ENCODE results near the gene CYP4F22. TPM values are rescaled to one million over a fixed set of nuclear protein-coding genes. Genes with fewer than 3 reads are reported as not detected.

Gene CYP4F22
- polyA plus RNA-seq (2011; rRNA removed) (not detected in 2 replicates), polyA minus RNA-seq (2011; rRNA and poly(A)+ RNA removed) (not detected in 2 replicates)

GRCh38 chr19:15508035-15508710, at the start of gene CYP4F22:
Gene CYP4F22, plus strand, starts transcription at chr19:15508525. Its CDS starts 16,812 bp downstream, at chr19:15525337.
- Histone ChIP-seq H3K27me3 (ENCODE audit: control insufficient read depth, insufficient read depth, low read length) (peaks cover 11% of the 10 kb centered on the region), H3K4me3 (ENCODE audit: low read depth, low read length) (no peak within 1 kb of the TSS), H3K36me3 (ENCODE audit: control insufficient read depth, insufficient read depth, low read length) (no peaks in the 10 kb centered on the region)
- POLR2A ChIA-PET = no interaction called here
- CTCF ChIA-PET = no interaction called here
- no peak for TF ChIP-seq CTCF (IDR thresholded peaks at IDR 0.05; ENCODE audit: insufficient read depth, low read depth, low read length)
- no peak for DNase-seq (ENCODE audit: low read depth)

- Histone ChIP-seq H3K27me3 (ENCODE audit: control insufficient read depth, insufficient read depth, low read length) (peaks cover 9% of the 10 kb centered on the region), H3K4me3 (ENCODE audit: low read depth, low read length) (no peak overlapping the region), H3K36me3 (ENCODE audit: control insufficient read depth, insufficient read depth, low read length) (no peaks in the 10 kb centered on the region)
- POLR2A ChIA-PET = no interaction called here
- TF ChIP-seq CTCF (IDR thresholded peaks at IDR 0.05; ENCODE audit: insufficient read depth, low read depth, low read length) = no peak
- no peak for DNase-seq (ENCODE audit: low read depth)
- CTCF ChIA-PET = interaction anchor here (0.6 kb wide), 1 partner anchor 416 kb away, joined by 3 read pairs; no protein-coding TSS in a partner anchor
Measured at GRCh38 chr19:15461694-15462093, 46.6 kb upstream of the CYP4F22 start.

GRCh38 chr19:15463861-15464371, 44.4 kb upstream of the CYP4F22 start:
- POLR2A ChIA-PET = no interaction called here
- Histone ChIP-seq H3K4me3 (ENCODE audit: low read depth, low read length) (no peak overlapping the region), H3K36me3 (ENCODE audit: control insufficient read depth, insufficient read depth, low read length) (no peaks in the 10 kb centered on the region), H3K27me3 (ENCODE audit: control insufficient read depth, insufficient read depth, low read length) (peaks cover 5% of the 10 kb centered on the region)
- DNase-seq (ENCODE audit: low read depth) = no peak
- CTCF ChIA-PET = no interaction called here
- no peak for TF ChIP-seq CTCF (IDR thresholded peaks at IDR 0.05; ENCODE audit: insufficient read depth, low read depth, low read length)

GRCh38 chr19:15464394-15465385, 43.6 kb upstream of the CYP4F22 start, which contains the start of gene RASAL3:
Gene RASAL3, minus strand, starts transcription at chr19:15464544. Its CDS starts 186 bp downstream, at chr19:15464358.
- DNase-seq (ENCODE audit: low read depth) = no peak
- Histone ChIP-seq H3K36me3 (ENCODE audit: control insufficient read depth, insufficient read depth, low read length) (no peaks in the 10 kb centered on the region), H3K4me3 (ENCODE audit: low read depth, low read length) (no peak within 1 kb of the TSS), H3K27me3 (ENCODE audit: control insufficient read depth, insufficient read depth, low read length) (peaks cover 8% of the 10 kb centered on the region)
- ChIA-PET POLR2A (no interaction called here), CTCF (interaction anchor here (0.9 kb wide), 1 partner anchor 9 kb away, joined by 3 read pairs; no protein-coding TSS in a partner anchor)
- TF ChIP-seq CTCF (IDR thresholded peaks at IDR 0.05; ENCODE audit: insufficient read depth, low read depth, low read length) = no peak
